Activated CD4-positive, alpha-beta T cell treated with anti-CD3 and anti-CD28 coated beads, Interleukin-2, Interleukin-4, amounts not matched to agents 100 ng/mL and 50 ng/mL, durations not matched to agents 16 hours and 8 hours (primary cell): ENCODE data around the gene CHN1.

ENCODE experiments used
- DNase-seq: peaks from one replicate; pipeline ENCODE4 v3.0.0-alpha.2; 2020; ENCODE audit warnings: low spot score

Gene CHN1

GRCh38 chr2:174764280-174765255, 240.6 kb downstream of the CHN1 start, which contains the start of gene CHRNA1:
TSS of gene CHRNA1 (minus strand) at chr2:174764472. CDS start at chr2:174764394, 78 bp downstream.
- DNase-seq, result no peak

- DNase-seq, result no peak
Measured at GRCh38 chr2:174763780-174764179, 241.4 kb downstream of the CHN1 start.

- no peak for DNase-seq
Measured at GRCh38 chr2:174762464-174762863, 242.7 kb downstream of the CHN1 start.

DNA sequence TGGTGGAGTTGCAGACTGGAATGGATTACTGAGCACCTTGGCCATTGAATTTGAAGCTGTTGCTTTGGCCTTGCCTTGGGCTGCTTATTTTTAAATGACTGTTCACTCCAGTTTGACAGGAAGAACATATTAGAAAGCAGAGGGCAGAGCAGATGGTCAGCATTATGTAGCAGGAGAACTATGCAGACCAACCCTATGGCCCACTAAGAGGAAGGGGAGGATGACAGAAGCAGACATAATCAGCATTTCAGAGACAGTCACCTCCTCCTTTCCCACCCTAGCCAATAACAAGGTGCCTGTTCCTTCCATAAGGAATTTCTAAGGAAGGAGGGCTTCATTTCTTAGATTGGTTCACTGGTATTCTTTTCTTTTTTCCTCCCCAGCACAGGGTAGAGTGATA, 243.3 kb downstream of the CHN1 start:
- no peak for DNase-seq

- DNase-seq, result no peak
Measured at GRCh38 chr2:174760845-174761473, 244.2 kb downstream of the CHN1 start.

DNA sequence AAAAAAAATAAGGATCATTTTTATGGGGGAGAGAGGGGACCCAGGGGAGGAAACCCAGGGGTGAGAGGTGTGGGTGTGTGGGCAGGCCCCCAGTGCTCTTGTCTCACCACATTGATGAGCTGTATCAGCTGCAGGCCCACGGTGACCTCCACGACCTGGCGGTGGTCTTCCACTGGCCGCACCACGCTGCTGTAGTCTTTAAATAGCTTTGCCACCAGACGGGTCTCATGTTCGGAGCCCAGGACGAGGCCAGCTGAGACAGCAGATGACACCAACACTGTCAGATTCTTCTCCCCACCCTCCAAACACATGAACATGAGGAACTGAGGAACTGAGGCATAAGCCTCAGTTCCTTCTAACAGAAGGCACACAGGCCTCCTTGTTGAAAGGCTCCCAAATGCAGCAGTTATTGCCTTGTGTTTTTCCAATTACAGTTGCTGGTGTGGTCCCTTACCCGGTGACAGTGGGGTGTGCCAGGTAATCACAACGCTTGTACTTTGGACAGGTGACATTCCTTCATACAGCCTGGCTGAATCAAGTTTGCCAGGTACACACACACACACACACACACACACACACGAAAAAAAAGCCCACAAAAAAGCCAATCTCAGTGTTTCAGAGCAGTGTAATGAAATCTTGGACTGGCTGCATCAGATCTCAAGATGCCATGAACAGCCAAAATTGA, 245.7 kb downstream of the CHN1 start:
- no peak for DNase-seq

GRCh38 chr2:174756743-174757142, 248.4 kb downstream of the CHN1 start:
- DNase-seq, result no peak

DNA sequence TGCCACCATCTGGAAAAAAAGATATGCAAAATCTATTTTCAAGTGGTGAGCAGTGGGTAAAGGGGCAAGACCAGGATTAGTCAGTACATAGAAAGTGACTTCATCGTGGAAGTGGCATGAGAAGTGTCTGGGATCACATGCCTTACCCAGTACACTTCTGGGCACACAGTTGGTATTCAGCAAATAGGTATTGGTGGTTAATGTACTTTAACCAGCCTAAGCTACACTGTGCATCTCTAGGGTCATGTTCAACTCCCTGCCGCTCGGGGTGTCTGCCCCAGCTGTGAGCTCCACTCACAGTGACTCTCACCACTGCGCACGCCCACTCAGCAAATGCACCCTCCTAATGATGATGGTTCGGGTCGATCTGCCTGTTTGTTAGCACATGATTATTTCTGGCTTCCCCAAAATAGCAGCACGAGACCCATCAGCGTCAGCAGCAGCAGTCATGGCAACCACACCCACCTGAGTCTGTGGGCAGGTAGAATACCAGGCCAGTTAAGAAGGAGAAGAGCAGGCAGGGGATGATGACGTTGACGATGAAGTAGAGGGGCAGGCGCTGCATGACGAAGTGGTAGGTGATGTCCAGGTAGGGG, 252.0 kb downstream of the CHN1 start:
- DNase-seq, result peak; percentile 58

- DNase-seq, result peak; percentile 88
Measured at GRCh38 chr2:174752403-174753037, 252.7 kb downstream of the CHN1 start.

DNA sequence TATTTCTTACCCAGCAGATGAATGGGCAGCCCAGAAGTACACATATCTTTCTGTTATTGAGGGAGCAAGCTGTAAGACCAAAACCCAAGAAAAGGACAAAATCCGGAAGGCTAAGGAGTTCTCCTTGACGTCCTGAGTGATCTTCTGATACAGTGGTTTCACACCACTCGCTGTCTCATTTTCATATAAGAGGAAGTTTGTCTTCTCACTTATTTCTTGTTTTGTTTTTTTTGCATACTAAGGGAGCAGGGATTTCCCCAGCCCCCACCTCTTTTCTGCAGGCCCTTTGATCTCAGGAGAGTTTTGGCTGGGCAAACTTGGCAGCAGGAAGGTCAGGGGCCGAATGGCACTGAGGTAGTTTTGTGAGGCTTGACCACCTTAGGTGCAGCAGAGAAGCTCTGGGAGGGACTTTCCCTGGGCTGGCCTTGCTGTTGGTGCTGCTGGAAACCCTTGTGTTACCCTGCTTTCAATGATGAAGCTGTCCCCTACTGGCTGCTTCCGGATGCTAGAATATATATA, 254.2 kb downstream of the CHN1 start:
- peak; percentile 51 for DNase-seq

DNA sequence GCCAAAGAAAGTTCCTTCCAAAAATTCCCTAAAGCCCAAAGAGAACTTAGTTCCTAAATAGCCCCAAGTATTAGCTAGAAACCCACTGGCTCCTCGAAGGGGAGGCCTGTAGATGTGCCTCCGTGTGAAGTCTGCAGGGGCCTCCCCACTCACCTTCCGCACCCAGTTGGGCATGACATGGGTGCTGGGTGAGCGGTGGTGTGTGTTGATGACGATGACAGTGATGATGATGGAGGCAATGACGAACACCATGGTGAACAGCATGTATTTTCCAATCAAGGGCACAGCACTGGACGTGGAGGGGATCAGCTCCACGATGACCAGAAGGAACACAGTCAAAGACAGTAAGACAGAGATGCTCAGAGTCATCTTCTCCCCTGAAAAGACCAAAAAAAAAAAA, 255.4 kb downstream of the CHN1 start:
- no peak for DNase-seq

- DNase-seq, result peak; percentile 76
Measured at GRCh38 chr2:174748948-174749347, 256.2 kb downstream of the CHN1 start.
